ENCODE data around the gene DRG2. TPM values are rescaled to one million over a fixed set of nuclear protein-coding genes. Genes with fewer than 3 reads are reported as not detected.

DRG2 gene
- total RNA-seq, 1 experiment from 2014 or later, result 42.0 TPM

DNA sequence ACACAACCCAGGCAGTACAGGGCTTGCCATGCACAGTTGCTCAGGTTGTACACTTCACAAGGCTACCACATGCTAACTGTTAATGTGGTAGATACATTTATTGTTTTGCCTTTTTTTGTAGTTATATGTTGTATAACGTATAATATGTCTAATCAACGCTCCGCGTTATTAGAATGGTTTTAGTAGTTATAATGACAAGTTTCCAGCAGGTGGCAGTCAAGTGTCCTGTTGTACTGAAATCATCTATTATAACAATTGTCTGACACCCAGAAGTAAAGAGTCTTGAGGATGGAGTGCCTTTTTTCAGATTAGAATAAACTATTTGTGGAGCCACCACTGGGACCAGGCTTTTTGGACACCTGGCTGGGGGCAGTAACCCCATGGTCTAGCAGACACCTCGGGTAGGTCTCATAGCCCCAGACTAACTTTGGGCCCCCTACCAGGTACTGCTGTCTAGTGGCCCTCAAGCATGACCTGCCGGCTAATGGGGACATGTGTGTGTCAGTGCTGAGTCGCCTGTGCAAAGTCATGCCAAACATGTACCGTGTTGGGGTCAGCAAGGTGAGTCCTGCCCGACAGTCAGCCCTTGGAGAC lies 53.6 kb downstream of the DRG2 start:
- no TSS peak for BruUV-seq (replicated peaks)
- TF ChIP-seq SIN3A (IDR thresholded peaks at IDR 0.05; ENCODE audit: borderline replicate concordance, insufficient read depth, low read depth, low read length) (no peak), CTCF (IDR thresholded peaks at IDR 0.05) (peak; percentile 79)
- Histone ChIP-seq H3K4me1 (ENCODE audit: control insufficient read depth, insufficient read depth, low read length) (no peaks in the 10 kb centered on the region), H3K36me3 (ENCODE audit: control insufficient read depth, insufficient read depth, low read length) (no peaks in the 10 kb centered on the region), H3K27ac (ENCODE audit: low read length) (no peak overlapping the region), H3K9me3 (ENCODE audit: control insufficient read depth, insufficient read depth, low read depth, low read length) (no peaks in the 10 kb centered on the region), H3K27me3 (ENCODE audit: control insufficient read depth, insufficient read depth, low read length) (no peaks in the 10 kb centered on the region), H3K4me3 (ENCODE audit: low read depth in 2 of 2, low read length in 2 of 2) (no peak overlapping the region)
- POLR2A ChIA-PET, result interaction anchor here (0.6 kb wide), 1 partner anchor 60 kb away, joined by 10 read pairs; no protein-coding TSS in a partner anchor
- in situ Hi-C loops (cut with HindIII; ENCODE audit: low pct_unique_long_range_greater_than_20kb, low sequenced_read_pairs) (no loop called here), intact Hi-C loops (cut with micrococcal nuclease; ENCODE audit: unreplicated experiment) (loop anchor here (10.0 kb wide), 1 partner anchor 73 kb away; no protein-coding TSS in a partner anchor)
- DNase-seq (ENCODE audit: low read depth, low spot score) (peak; percentile 41), ATAC-seq (peak; percentile 57; the same call in 1 of the 2 replicates)
- CTCF ChIA-PET, result interaction anchor here (1.0 kb wide), 1 partner anchor 83 kb away, joined by 5 read pairs; no protein-coding TSS in a partner anchor

DNA sequence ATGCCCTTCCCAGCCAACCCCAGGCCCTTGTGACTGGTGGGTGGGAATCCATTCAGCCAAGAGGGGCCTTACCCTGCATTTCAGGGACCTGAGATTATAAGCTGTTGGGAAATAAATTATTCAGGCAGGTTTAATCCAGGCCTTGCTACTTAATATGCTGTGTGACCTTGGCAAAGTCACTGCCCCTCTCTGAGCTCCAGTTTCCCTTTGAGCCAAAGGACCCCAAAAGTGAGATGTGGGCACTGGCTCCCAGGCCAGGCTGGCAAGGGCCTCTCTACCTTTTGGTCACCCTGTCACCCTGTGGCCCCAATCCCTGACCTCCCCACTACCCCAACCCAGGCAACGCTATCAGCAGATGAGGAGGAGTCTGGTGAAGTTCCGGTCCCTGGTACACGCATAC lies 54.7 kb downstream of the DRG2 start:
- Histone ChIP-seq H3K4me1 (ENCODE audit: control insufficient read depth, insufficient read depth, low read length) (no peaks in the 10 kb centered on the region), H3K4me3 (ENCODE audit: low read depth in 2 of 2, low read length in 2 of 2) (no peak overlapping the region), H3K27me3 (ENCODE audit: control insufficient read depth, insufficient read depth, low read length) (no peaks in the 10 kb centered on the region), H3K36me3 (ENCODE audit: control insufficient read depth, insufficient read depth, low read length) (no peaks in the 10 kb centered on the region), H3K27ac (ENCODE audit: low read length) (no peak overlapping the region), H3K9me3 (ENCODE audit: control insufficient read depth, insufficient read depth, low read depth, low read length) (no peaks in the 10 kb centered on the region)
- in situ Hi-C loops (cut with HindIII; ENCODE audit: low pct_unique_long_range_greater_than_20kb, low sequenced_read_pairs) (no loop called here), intact Hi-C loops (cut with micrococcal nuclease; ENCODE audit: unreplicated experiment) (loop anchor here (10.0 kb wide), 1 partner anchor 72 kb away; no protein-coding TSS in a partner anchor)
- ATAC-seq (no peak), DNase-seq (ENCODE audit: low read depth, low spot score) (no peak)
- ChIA-PET POLR2A (no interaction called here), CTCF (no interaction called here)
- no peak for TF ChIP-seq CTCF (IDR thresholded peaks at IDR 0.05)
- no peak for TF ChIP-seq SIN3A (IDR thresholded peaks at IDR 0.05; ENCODE audit: borderline replicate concordance, insufficient read depth, low read depth, low read length)
- TF ChIP-seq REST (IDR thresholded peaks at IDR 0.05; ENCODE audit: insufficient read depth in 1 of 2, low read depth in 2 of 2, low read length in 1 of 2), result no peak
- TF ChIP-seq POLR2AphosphoS5 (IDR thresholded peaks at IDR 0.05; ENCODE audit: low read depth, low read length), result no peak
- no peak for TF ChIP-seq TCF7L2 (IDR thresholded peaks at IDR 0.05; ENCODE audit: low read depth, low read length)
- BruUV-seq (replicated peaks), result no TSS peak

Measured in Panc1 (cell line).